ENCODE measurements around the gene POFUT2. TPM values are rescaled to one million over a fixed set of nuclear protein-coding genes. Genes with fewer than 3 reads are reported as not detected.

POFUT2 gene
- total RNA-seq, 1 donor from 2014 or later: 31.9 TPM

- TF ChIP-seq CTCF (IDR thresholded peaks at IDR 0.05; ENCODE audit: partially characterized antibody, unreplicated experiment): no peak
- DNase-seq: no peak
- Mint-ChIP-seq H3K9me3 (ENCODE audit: unreplicated experiment) (peaks cover 12% of the 10 kb centered on the region), H3K27me3 (ENCODE audit: unreplicated experiment) (no peaks in the 10 kb centered on the region), H3K4me3 (ENCODE audit: unreplicated experiment) (peak overlapping the region; percentile 67), H3K27ac (ENCODE audit: unreplicated experiment) (no peak overlapping the region), H3K36me3 (ENCODE audit: unreplicated experiment) (peaks cover 7% of the 10 kb centered on the region), H3K4me1 (ENCODE audit: low read depth, unreplicated experiment) (peaks cover 24% of the 10 kb centered on the region)
Measured at GRCh38 chr21:45289134-45289533, 1.4 kb upstream of the POFUT2 start.

GRCh38 chr21:45288441-45288841 is 746 bp upstream of the POFUT2 start:
- Mint-ChIP-seq H3K27ac (ENCODE audit: unreplicated experiment) (no peak overlapping the region), H3K9me3 (ENCODE audit: unreplicated experiment) (peaks cover 12% of the 10 kb centered on the region), H3K27me3 (ENCODE audit: unreplicated experiment) (no peaks in the 10 kb centered on the region), H3K4me1 (ENCODE audit: low read depth, unreplicated experiment) (peaks cover 28% of the 10 kb centered on the region), H3K4me3 (ENCODE audit: unreplicated experiment) (peak overlapping the region; percentile 67), H3K36me3 (ENCODE audit: unreplicated experiment) (peaks cover 7% of the 10 kb centered on the region)
- no peak for DNase-seq
- TF ChIP-seq CTCF (IDR thresholded peaks at IDR 0.05; ENCODE audit: partially characterized antibody, unreplicated experiment): no peak

- H3K27ac Mint-ChIP-seq (ENCODE audit: unreplicated experiment): no peak overlapping the region
- H3K4me1 Mint-ChIP-seq (ENCODE audit: low read depth, unreplicated experiment): peaks cover 29% of the 10 kb centered on the region
- peak overlapping the region; percentile 81 for H3K4me3 Mint-ChIP-seq (ENCODE audit: unreplicated experiment)
- H3K36me3 Mint-ChIP-seq (ENCODE audit: unreplicated experiment): peaks cover 7% of the 10 kb centered on the region
- TF ChIP-seq CTCF (IDR thresholded peaks at IDR 0.05; ENCODE audit: partially characterized antibody, unreplicated experiment): no peak
- H3K27me3 Mint-ChIP-seq (ENCODE audit: unreplicated experiment): peaks cover 2% of the 10 kb centered on the region
- peak; percentile 74 for DNase-seq
- peaks cover 13% of the 10 kb centered on the region for H3K9me3 Mint-ChIP-seq (ENCODE audit: unreplicated experiment)
Measured at GRCh38 chr21:45286671-45287437, 841 bp downstream of the POFUT2 start.

- peak overlapping the region; percentile 74 for H3K4me3 Mint-ChIP-seq (ENCODE audit: unreplicated experiment)
- no peak overlapping the region for H3K27ac Mint-ChIP-seq (ENCODE audit: unreplicated experiment)
- no peak for DNase-seq
- peaks cover 14% of the 10 kb centered on the region for H3K27me3 Mint-ChIP-seq (ENCODE audit: unreplicated experiment)
- peaks cover 13% of the 10 kb centered on the region for H3K36me3 Mint-ChIP-seq (ENCODE audit: unreplicated experiment)
- no peak for TF ChIP-seq CTCF (IDR thresholded peaks at IDR 0.05; ENCODE audit: partially characterized antibody, unreplicated experiment)
- H3K4me1 Mint-ChIP-seq (ENCODE audit: low read depth, unreplicated experiment): peaks cover 41% of the 10 kb centered on the region
- peaks cover 23% of the 10 kb centered on the region for H3K9me3 Mint-ChIP-seq (ENCODE audit: unreplicated experiment)
Measured at GRCh38 chr21:45285266-45285931, 2.3 kb downstream of the POFUT2 start.

- H3K27ac Mint-ChIP-seq (ENCODE audit: unreplicated experiment): no peak overlapping the region
- peaks cover 13% of the 10 kb centered on the region for H3K36me3 Mint-ChIP-seq (ENCODE audit: unreplicated experiment)
Measured at GRCh38 chr21:45284456-45284741, 3.3 kb downstream of the POFUT2 start.

More at GRCh38 chr21:45284456-45284741, 3.3 kb downstream of the POFUT2 start:
- no peak for DNase-seq
- no peak for TF ChIP-seq CTCF (IDR thresholded peaks at IDR 0.05; ENCODE audit: partially characterized antibody, unreplicated experiment)
- peaks cover 23% of the 10 kb centered on the region for H3K9me3 Mint-ChIP-seq (ENCODE audit: unreplicated experiment)
- peaks cover 48% of the 10 kb centered on the region for H3K4me1 Mint-ChIP-seq (ENCODE audit: low read depth, unreplicated experiment)
- peaks cover 14% of the 10 kb centered on the region for H3K27me3 Mint-ChIP-seq (ENCODE audit: unreplicated experiment)
- H3K4me3 Mint-ChIP-seq (ENCODE audit: unreplicated experiment): peak overlapping the region; percentile 69

Data from glutamatergic neuron (in vitro differentiated cells).